GM12873 (cell line): ENCODE data around the gene NSG2.
A peak's percentile ranks its signal among the peaks of the same experiment; 100 is the strongest.

ENCODE experiments used
- TF ChIP-seq, protein P1 (sequence below): IDR thresholded peaks from 2 replicates; pipeline ENCODE4 v1.5.1; 2012; ENCODE audit warnings: low read depth, mild to moderate bottlenecking, moderate library complexity, low read length, control low read depth; ENCODE audit not compliant: insufficient read depth; ENCODE audit errors: missing control alignments

NSG2 gene

DNA sequence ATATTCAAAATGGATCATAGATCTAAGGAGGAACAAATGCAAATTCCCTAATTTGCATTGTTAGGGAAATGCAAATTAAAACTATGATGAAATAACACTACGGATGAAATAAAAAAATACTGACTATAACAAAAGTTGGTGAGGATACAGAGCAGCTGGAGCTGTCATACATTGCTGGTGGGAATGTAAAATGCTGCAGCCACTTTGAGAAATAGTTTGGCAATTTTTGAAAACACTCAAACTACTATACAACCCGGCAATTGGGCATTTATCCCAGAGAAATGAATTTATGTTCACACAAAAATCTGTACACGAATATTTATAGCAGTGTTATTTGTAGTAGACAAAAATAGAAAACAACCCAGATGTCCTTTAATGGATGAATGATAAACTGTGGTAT is 34.1 kb upstream of the NSG2 start:
- TF ChIP-seq, protein P1, sequence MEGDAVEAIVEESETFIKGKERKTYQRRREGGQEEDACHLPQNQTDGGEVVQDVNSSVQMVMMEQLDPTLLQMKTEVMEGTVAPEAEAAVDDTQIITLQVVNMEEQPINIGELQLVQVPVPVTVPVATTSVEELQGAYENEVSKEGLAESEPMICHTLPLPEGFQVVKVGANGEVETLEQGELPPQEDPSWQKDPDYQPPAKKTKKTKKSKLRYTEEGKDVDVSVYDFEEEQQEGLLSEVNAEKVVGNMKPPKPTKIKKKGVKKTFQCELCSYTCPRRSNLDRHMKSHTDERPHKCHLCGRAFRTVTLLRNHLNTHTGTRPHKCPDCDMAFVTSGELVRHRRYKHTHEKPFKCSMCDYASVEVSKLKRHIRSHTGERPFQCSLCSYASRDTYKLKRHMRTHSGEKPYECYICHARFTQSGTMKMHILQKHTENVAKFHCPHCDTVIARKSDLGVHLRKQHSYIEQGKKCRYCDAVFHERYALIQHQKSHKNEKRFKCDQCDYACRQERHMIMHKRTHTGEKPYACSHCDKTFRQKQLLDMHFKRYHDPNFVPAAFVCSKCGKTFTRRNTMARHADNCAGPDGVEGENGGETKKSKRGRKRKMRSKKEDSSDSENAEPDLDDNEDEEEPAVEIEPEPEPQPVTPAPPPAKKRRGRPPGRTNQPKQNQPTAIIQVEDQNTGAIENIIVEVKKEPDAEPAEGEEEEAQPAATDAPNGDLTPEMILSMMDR = no peak

DNA sequence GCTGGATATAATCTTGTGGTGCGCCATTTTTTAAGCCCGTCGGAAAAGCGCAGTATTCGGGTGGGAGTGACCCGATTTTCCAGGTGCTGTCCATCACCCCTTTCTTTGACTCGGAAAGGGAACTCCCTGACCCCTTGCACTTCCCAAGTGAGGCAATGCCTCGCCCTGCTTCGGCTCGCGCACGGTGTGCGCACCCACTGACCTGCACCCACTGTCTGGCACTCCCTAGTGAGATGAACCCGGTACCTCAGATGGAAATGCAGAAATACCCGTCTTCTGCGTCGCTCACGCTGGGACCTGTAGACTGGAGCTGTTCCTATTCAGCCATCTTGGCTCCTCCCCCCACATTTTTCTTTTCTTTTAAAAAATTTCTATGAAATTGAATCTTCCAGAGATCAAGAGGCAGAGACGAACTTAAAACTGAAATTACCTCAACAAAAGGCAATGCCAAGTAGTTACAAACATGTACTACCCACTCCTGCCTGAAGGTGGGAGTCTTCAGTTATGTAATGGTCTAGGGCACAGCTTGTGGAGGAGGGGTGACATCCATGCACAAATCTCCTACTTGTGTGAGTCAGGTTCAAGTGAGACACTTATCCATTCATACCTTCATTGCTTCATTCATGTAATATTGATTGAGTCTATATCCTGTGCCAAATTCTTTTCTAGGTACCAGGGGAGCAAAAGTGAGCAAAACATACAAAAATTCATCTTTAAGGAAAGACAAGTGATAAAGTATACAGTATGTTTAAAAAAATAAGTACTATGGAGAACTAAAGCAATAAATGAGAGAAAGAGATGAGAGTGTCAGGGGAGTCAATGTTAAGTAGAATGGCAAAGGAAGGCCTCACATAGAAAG is 25.2 kb upstream of the NSG2 start:
- TF ChIP-seq, protein P1 = peak; percentile 72

DNA sequence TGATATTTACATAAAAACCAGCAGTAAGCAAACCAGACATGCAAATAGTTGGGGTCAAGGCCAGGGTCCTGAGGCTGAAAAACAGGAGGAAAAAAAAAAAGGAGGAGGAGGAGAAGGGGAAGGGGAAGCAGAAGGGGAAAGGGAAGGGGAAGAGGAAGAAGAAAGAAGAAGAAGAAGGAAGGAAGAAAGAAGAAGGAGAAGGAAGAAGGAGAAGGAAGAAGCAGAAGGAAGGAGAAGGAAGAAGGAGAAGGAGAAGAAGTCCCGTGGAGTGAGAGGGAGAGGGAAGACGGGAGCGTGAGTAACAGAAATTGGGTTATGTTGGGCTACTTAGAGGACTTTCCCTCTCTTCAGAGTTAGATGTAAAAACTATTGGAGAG is 24.6 kb upstream of the NSG2 start:
- TF ChIP-seq, protein P1 = no peak

DNA sequence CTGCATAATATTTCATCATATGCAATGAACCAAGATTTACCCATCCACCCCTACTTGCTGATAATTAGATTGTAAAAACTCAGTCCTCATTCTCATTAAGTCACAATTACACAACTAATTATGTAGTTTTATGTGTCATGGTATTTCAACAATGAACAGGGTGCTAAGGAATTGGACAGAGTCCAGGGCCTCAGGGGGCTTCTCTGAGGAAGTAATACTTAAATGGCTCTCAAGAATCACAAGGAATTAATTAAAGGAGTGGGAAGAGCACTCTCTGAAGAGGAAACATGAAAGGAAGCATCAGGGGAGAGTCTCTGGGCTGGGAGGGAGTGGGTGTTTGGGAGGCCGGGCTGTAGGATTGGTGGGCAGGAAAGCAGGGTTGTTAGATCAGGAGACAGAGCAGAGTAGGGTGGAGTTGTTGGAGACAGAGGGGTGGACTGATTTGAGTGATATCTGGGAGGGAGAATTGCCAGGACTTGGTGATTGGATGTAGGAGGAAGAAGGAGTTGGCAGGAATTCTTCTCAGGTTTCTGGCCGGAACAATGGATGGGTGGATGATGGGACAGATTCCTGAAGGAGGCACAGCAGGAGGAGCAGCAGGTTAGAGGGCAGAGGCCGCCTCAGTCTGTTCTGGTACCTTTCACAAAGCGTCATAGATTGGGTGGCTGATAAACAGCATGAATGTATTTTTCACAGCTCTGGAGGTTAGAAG is 23.0 kb upstream of the NSG2 start:
- TF ChIP-seq, protein P1 = no peak

DNA sequence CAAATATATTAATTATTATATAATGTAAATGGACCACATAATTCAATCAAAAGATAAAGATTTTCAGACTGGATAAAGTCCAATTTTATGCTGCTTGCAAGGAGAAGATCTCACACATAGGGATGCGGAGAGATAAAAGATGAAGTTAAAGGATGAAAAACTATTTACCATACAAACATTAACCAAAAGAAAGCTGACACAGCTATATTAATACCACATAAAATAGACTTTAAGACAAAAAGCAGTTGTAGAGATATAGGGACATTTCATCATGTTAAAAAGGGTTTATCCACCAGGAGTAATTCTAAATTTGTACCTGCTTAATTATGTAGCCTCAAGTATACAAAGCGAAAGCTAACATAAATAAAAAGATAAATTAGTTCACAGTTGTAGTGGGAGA is 15.2 kb upstream of the NSG2 start:
- TF ChIP-seq, protein P1 = no peak

DNA sequence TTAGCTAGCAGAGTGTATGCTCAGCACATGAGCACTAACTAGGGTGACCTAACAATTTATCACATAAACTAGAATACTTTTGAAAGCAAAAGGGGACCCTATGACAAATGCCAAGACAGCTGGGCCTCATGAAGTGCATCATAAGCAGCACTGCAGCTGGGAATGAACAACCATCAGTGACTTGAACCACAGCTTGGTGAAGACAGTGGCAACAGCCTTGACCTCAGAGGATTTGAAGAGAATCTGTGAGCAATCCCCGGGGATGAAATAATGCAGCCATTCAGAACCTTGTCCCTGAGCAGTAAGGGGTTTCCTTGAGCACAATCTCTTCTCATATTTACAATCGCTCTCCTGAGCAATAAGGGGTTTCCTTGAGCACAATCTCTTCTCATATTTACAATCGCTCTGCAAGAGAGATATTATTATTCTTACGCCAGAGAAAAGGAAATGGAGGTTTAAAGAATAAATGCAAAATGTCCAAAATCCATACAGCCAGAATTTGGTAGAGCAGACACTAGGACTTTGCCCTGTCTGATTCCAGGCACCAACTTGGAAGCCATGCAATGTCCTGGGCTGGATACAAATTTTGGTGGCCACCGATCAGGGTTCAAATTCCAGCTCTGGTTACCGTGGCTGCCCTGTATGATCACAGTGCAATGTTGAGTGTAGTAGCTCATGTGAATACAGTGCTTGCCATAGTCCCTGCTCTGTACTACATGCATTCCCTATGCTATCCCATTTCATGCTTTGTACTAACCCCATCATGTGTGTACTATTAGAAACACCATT is 846 bp upstream of the NSG2 start:
- TF ChIP-seq, protein P1 = no peak

DNA sequence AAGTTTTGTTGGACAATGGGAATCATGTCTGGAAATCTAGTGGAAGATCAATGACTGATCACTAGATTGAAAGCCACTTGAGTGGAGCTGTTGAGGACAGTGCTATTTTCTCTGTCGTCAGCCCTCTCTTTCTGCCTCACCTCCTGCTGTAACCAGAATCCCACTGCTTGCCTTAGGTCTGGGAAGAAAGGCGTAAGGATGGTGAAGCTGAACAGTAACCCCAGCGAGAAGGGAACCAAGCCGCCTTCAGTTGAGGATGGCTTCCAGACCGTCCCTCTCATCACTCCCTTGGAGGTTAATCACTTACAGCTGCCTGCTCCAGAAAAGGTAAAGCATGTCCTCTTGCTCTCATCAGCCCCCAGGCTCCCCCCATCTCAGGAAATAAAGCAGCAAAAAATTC is 1.1 kb downstream of the NSG2 start:
- TF ChIP-seq, protein P1 = no peak
